ENCODE data around the gene SIX5. TPM values are rescaled to one million over a fixed set of nuclear protein-coding genes. Genes with fewer than 3 reads are reported as not detected.
A peak's percentile ranks its signal among the peaks of the same experiment; 100 is the strongest.

Gene SIX5
- total and polyA plus RNA-seq, 9 of the 15 experiments (the other 6 are each of a cell fraction or from before 2014, with no cell fraction given), result 1.4 to 17.2 (median 7.4) TPM; not detected in 2

DNA sequence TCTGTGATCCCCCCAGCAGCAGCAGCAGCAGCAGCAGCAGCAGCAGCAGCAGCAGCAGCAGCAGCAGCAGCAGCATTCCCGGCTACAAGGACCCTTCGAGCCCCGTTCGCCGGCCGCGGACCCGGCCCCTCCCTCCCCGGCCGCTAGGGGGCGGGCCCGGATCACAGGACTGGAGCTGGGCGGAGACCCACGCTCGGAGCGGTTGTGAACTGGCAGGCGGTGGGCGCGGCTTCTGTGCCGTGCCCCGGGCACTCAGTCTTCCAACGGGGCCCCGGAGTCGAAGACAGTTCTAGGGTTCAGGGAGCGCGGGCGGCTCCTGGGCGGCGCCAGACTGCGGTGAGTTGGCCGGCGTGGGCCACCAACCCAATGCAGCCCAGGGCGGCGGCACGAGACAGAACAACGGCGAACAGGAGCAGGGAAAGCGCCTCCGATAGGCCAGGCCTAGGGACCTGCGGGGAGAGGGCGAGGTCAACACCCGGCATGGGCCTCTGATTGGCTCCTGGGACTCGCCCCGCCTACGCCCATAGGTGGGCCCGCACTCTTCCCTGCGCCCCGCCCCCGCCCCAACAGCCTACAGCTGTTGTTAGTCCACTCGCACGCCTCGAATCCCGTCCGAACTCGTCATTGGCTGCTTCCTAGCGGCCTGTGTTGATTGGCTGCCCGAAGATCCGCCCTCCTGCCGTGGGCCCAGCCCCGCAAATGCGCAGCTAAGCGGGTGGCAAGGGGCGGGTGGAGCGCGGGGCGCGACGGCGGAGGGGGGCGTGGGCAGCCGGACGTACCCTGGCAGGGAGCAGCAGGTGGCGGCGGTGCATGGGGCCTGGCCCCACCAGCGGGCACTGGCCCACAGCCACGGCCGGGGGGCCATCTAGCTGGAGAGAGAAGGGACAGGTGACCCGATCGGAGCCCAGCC, 1.4 kb upstream of the SIX5 start (continued):
- TF ChIP-seq, protein P1, sequence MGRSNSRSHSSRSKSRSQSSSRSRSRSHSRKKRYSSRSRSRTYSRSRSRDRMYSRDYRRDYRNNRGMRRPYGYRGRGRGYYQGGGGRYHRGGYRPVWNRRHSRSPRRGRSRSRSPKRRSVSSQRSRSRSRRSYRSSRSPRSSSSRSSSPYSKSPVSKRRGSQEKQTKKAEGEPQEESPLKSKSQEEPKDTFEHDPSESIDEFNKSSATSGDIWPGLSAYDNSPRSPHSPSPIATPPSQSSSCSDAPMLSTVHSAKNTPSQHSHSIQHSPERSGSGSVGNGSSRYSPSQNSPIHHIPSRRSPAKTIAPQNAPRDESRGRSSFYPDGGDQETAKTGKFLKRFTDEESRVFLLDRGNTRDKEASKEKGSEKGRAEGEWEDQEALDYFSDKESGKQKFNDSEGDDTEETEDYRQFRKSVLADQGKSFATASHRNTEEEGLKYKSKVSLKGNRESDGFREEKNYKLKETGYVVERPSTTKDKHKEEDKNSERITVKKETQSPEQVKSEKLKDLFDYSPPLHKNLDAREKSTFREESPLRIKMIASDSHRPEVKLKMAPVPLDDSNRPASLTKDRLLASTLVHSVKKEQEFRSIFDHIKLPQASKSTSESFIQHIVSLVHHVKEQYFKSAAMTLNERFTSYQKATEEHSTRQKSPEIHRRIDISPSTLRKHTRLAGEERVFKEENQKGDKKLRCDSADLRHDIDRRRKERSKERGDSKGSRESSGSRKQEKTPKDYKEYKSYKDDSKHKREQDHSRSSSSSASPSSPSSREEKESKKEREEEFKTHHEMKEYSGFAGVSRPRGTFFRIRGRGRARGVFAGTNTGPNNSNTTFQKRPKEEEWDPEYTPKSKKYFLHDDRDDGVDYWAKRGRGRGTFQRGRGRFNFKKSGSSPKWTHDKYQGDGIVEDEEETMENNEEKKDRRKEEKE (IDR thresholded peaks at IDR 0.05; ENCODE audit: borderline replicate concordance in 1 of 2, control insufficient read depth in 1 of 2, low read depth in 2 of 2, low read length in 1 of 2), result no peak
- no peak for TF ChIP-seq ZC3H11A (IDR thresholded peaks at IDR 0.05; ENCODE audit: low read depth, low read length)
- TF ChIP-seq ZNF232 (CRISPR knock-in tag; IDR thresholded peaks at IDR 0.05), result no peak
- TF ChIP-seq, protein P2, sequence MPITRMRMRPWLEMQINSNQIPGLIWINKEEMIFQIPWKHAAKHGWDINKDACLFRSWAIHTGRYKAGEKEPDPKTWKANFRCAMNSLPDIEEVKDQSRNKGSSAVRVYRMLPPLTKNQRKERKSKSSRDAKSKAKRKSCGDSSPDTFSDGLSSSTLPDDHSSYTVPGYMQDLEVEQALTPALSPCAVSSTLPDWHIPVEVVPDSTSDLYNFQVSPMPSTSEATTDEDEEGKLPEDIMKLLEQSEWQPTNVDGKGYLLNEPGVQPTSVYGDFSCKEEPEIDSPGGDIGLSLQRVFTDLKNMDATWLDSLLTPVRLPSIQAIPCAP (CRISPR knock-in tag; IDR thresholded peaks at IDR 0.05; ENCODE audit: borderline replicate concordance), result no peak
- TF ChIP-seq, protein P3, sequence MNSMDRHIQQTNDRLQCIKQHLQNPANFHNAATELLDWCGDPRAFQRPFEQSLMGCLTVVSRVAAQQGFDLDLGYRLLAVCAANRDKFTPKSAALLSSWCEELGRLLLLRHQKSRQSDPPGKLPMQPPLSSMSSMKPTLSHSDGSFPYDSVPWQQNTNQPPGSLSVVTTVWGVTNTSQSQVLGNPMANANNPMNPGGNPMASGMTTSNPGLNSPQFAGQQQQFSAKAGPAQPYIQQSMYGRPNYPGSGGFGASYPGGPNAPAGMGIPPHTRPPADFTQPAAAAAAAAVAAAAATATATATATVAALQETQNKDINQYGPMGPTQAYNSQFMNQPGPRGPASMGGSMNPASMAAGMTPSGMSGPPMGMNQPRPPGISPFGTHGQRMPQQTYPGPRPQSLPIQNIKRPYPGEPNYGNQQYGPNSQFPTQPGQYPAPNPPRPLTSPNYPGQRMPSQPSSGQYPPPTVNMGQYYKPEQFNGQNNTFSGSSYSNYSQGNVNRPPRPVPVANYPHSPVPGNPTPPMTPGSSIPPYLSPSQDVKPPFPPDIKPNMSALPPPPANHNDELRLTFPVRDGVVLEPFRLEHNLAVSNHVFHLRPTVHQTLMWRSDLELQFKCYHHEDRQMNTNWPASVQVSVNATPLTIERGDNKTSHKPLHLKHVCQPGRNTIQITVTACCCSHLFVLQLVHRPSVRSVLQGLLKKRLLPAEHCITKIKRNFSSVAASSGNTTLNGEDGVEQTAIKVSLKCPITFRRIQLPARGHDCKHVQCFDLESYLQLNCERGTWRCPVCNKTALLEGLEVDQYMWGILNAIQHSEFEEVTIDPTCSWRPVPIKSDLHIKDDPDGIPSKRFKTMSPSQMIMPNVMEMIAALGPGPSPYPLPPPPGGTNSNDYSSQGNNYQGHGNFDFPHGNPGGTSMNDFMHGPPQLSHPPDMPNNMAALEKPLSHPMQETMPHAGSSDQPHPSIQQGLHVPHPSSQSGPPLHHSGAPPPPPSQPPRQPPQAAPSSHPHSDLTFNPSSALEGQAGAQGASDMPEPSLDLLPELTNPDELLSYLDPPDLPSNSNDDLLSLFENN (IDR thresholded peaks at IDR 0.05; ENCODE audit: low read depth in 2 of 2, low read length in 2 of 2), result peak in 1 of 2 experiments; percentile 48; a peak in 1 of 4 replicates
- TF ChIP-seq ELF1 (tag; IDR thresholded peaks at IDR 0.05), result no peak
- TF ChIP-seq MAZ (CRISPR knock-in tag; conservative IDR thresholded peaks at IDR 0.05 in 1 of 2, IDR thresholded peaks at IDR 0.05 in 1 of 2), result peak; percentile 78 to 93
- TF ChIP-seq TAF7 (tag; IDR thresholded peaks at IDR 0.05), result no peak
- peak; percentile 78; the same call in 1 of the 2 replicates for TF ChIP-seq KLF6 (CRISPR knock-in tag; IDR thresholded peaks at IDR 0.05; ENCODE audit: borderline replicate concordance)
- TF ChIP-seq, protein P4, sequence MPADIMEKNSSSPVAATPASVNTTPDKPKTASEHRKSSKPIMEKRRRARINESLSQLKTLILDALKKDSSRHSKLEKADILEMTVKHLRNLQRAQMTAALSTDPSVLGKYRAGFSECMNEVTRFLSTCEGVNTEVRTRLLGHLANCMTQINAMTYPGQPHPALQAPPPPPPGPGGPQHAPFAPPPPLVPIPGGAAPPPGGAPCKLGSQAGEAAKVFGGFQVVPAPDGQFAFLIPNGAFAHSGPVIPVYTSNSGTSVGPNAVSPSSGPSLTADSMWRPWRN (IDR thresholded peaks at IDR 0.05; ENCODE audit: low read depth), result peak; percentile 50; the same call in 1 of the 2 replicates
- no peak for TF ChIP-seq CREBBP (IDR thresholded peaks at IDR 0.05; ENCODE audit: low read depth, low read length)
- TF ChIP-seq RAD21 (CRISPR knock-in tag; conservative IDR thresholded peaks at IDR 0.05 in 1 of 2, IDR thresholded peaks at IDR 0.05 in 1 of 2), result peak; percentile 59 to 61
- TF ChIP-seq DACH1 (IDR thresholded peaks at IDR 0.05; ENCODE audit: partially characterized antibody), result peak; percentile 92
- TF ChIP-seq MEIS2 (IDR thresholded peaks at IDR 0.05; ENCODE audit: partially characterized antibody), result no peak
- no peak for TF ChIP-seq ARHGAP35 (IDR thresholded peaks at IDR 0.05; ENCODE audit: partially characterized antibody)
- no peak for TF ChIP-seq U2AF2 (optimal IDR thresholded peaks at IDR 0.05; ENCODE audit: low read depth, low read length)
- no peak for TF ChIP-seq DPF2 (IDR thresholded peaks at IDR 0.05)
